Stomach (tissue), 9 donors: ENCODE data around the gene RIMBP2. TPM values are rescaled to one million over a fixed set of nuclear protein-coding genes. Genes with fewer than 3 reads are reported as not detected.

Source experiments
- DNase-seq, 2 donors: peaks; one replicate each; pipeline versions ENCODE4 v3.0.0 to v3.0.0-alpha.2; 2013 to 2019
- H3K27ac ChIP-seq, 5 donors: fragments of 200-600 bp in 4 of 5; sonication (generic) in 4 of 5; one replicate each; pipeline ENCODE4 v1.5.1; 2013 to 2019; ENCODE audit warnings: mild to moderate bottlenecking in 1 of 5, moderate library complexity in 1 of 5
- H3K27me3 ChIP-seq, 3 donors: fragments of 200-600 bp; sonication (generic); one replicate each; pipeline ENCODE4 v1.5.1; 2017 to 2019; ENCODE audit warnings: mixed run types in 1 of 3
- H3K36me3 ChIP-seq, 4 donors: fragments of 200-600 bp; sonication (generic); 1 replicate in 3 of 4; 2 replicates in 1 of 4; pipeline ENCODE4 v1.5.1; 2016 to 2019
- H3K4me1 ChIP-seq, 4 donors: fragments of 200-600 bp; sonication (generic); one replicate each; pipeline ENCODE4 v1.5.1; 2016 to 2019
- H3K4me3 ChIP-seq, 4 donors: fragments of 200-600 bp; sonication (generic) in 3 of 4; one replicate each; pipeline ENCODE4 v1.5.1; 2016 to 2019; ENCODE audit warnings: mild to moderate bottlenecking in 1 of 4
- H3K9me3 ChIP-seq, 4 donors: fragments of 200-600 bp; sonication (generic); one replicate each; pipeline ENCODE4 v1.5.1; 2016 to 2019
- CTCF ChIP-seq, 7 experiments: fragments of 450-650 bp in 4 of 7; fragments of 200-600 bp in 3 of 7; sonication (generic) in 3 of 7; IDR thresholded peaks; one replicate each; pipeline ENCODE4 v1.5.1; 2016 to 2019; ENCODE audit warnings: antibody characterized with exemption in 7 of 7, control low read depth in 2 of 7, mild to moderate bottlenecking in 1 of 7
- EP300 ChIP-seq: sonication (generic); formaldehyde crosslinking; IDR thresholded peaks from one replicate; pipeline ENCODE4 v1.6.1; 2017; ENCODE audit warnings: antibody characterized with exemption
- POLR2A ChIP-seq, 4 donors: fragments of 450-650 bp; IDR thresholded peaks; one replicate each; pipeline ENCODE4 v1.6.1; 2016; ENCODE audit warnings: antibody characterized with exemption in 4 of 4, control low read depth in 2 of 4, mild to moderate bottlenecking in 1 of 4, moderate library complexity in 1 of 4
- POLR2AphosphoS5 ChIP-seq, 3 donors: sonication (generic); formaldehyde crosslinking; IDR thresholded peaks; one replicate each; pipeline ENCODE4 v1.6.1; 2016; ENCODE audit warnings: antibody characterized with exemption in 3 of 3
- WGBS, 5 donors: extraction: QIAGEN DNeasy Blood & Tissue Kit in 3 of 5; methylation state at CpG; one replicate each; pipeline versions ENCODE4 v1.1.5 to v1.1.7; 2013 to 2018; 5-methylcytosine and 5-hydroxymethylcytosine counted together
- intact Hi-C: fragments of 100-400 bp; cut with DNase I; formaldehyde crosslinking; loops from one replicate; pipeline ENCODE4 v1.15.1; 2023; ENCODE audit warnings: low total_unique reads
- polyA plus RNA-seq, 3 donors: library from polyadenylated mRNA; stranded (reverse); fragments of 200-250 nt; gene quantifications; one replicate each; pipeline ENCODE4 v1.2.3, GENCODE V29; 2013
- total RNA-seq, 5 donors: library from RNA; depleted of rRNA; stranded (reverse); fragments of >200 nt; gene quantifications; one replicate each; pipeline versions ENCODE4 v1.1.0 to v1.2.3, GENCODE V29; 2014 to 2016
- donor health status: healthy with polysubstance abuse.
- donor health status: Bipolar disorder and iron deficiency.
- donor health status: healthy.

The RIMBP2 gene
- total and polyA plus RNA-seq, 8 donors, result 0.75 to 44.6 (median 5.6) TPM

- no peaks in the 10 kb centered on the region for H3K4me1 ChIP-seq
- H3K27ac ChIP-seq, result no peak overlapping the region
- no peaks in the 10 kb centered on the region for H3K36me3 ChIP-seq
- intact Hi-C loops, result no loop called here
- TF ChIP-seq POLR2A (IDR thresholded peaks at IDR 0.05), result no peak
- no peak for TF ChIP-seq CTCF (IDR thresholded peaks at IDR 0.05)
- no peak for TF ChIP-seq EP300
- 68 to 74% (median 74%) methylated on average over 18 of the region's 18 CpGs for WGBS, 5 donors
- no peak for DNase-seq
- no peak overlapping the region for H3K4me3 ChIP-seq
- H3K9me3 ChIP-seq, result no peaks in the 10 kb centered on the region
- H3K27me3 ChIP-seq, result peaks cover 0 to 13% (median 0%) of the 10 kb centered on the region in 3 donors
Observed at GRCh38 chr12:130639476-130640424, 76.3 kb downstream of the RIMBP2 start.

- H3K4me1 ChIP-seq, result no peaks in the 10 kb centered on the region
- H3K9me3 ChIP-seq, result no peaks in the 10 kb centered on the region
- peaks cover 0 to 36% (median 4%) of the 10 kb centered on the region in 3 donors for H3K27me3 ChIP-seq
- TF ChIP-seq CTCF (IDR thresholded peaks at IDR 0.05) (no peak), EP300 (no peak), POLR2A (IDR thresholded peaks at IDR 0.05) (no peak), POLR2AphosphoS5 (IDR thresholded peaks at IDR 0.05) (no peak)
- WGBS, 5 donors, result 80 to 93% (median 83%) methylated on average over 5 of the region's 5 CpGs
- no peak for DNase-seq
- no peak overlapping the region for H3K4me3 ChIP-seq
- H3K36me3 ChIP-seq, result no peaks in the 10 kb centered on the region
- intact Hi-C loops, result no loop called here
- H3K27ac ChIP-seq, result no peak overlapping the region
Observed at GRCh38 chr12:130636370-130636769, 79.7 kb downstream of the RIMBP2 start.

DNA sequence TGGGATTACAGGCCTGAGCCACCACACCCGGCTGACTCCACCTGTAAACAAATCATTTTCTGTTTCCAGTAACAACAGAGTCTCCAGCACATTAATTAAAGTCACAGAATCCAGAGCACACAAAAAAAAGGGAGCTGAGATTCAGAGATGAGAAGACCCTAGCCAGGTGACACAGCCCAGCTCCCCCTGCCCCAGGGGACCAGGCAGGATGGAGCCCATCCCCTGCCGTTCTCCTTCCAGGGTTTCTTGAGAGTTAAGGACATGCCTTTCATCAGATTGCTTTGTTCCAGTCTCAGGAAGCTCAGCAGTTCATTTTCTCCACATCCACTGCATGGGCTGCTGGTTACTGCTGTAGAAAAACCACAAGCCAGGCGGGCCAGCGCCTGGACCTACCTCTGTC, 81.2 kb downstream of the RIMBP2 start:
- H3K27me3 ChIP-seq, result peaks cover 0 to 36% (median 4%) of the 10 kb centered on the region in 3 donors
- H3K9me3 ChIP-seq, result no peaks in the 10 kb centered on the region
- DNase-seq, result no peak
- no peaks in the 10 kb centered on the region for H3K4me1 ChIP-seq
- no peak overlapping the region for H3K27ac ChIP-seq
- intact Hi-C loops, result no loop called here
- TF ChIP-seq POLR2A (IDR thresholded peaks at IDR 0.05), result no peak
- TF ChIP-seq EP300, result no peak
- TF ChIP-seq POLR2AphosphoS5 (IDR thresholded peaks at IDR 0.05), result no peak
- no peak for TF ChIP-seq CTCF (IDR thresholded peaks at IDR 0.05)
- no peaks in the 10 kb centered on the region for H3K36me3 ChIP-seq
- no peak overlapping the region for H3K4me3 ChIP-seq
- WGBS, 5 donors, result 46 to 68% (median 61%) methylated on average over 4 of the region's 4 CpGs

GRCh38 chr12:130633771-130634170, 82.3 kb downstream of the RIMBP2 start:
- Histone ChIP-seq H3K4me1 (no peaks in the 10 kb centered on the region), H3K36me3 (no peaks in the 10 kb centered on the region), H3K27ac (no peak overlapping the region), H3K4me3 (peak overlapping the region in 1 of 4 donors; percentile 9), H3K27me3 (peaks cover 0 to 36% (median 4%) of the 10 kb centered on the region in 3 donors), H3K9me3 (no peaks in the 10 kb centered on the region)
- WGBS, 5 donors, result 4 to 14% (median 6%) methylated on average over 16 to 17 of the region's 17 CpGs
- no peak for TF ChIP-seq POLR2AphosphoS5 (IDR thresholded peaks at IDR 0.05)
- TF ChIP-seq POLR2A (IDR thresholded peaks at IDR 0.05), result no peak
- no peak for TF ChIP-seq EP300
- TF ChIP-seq CTCF (IDR thresholded peaks at IDR 0.05), result no peak
- DNase-seq, result peak; percentile 29 to 81
- intact Hi-C loops, result no loop called here
